GM12878 (cell line): ENCODE results near the gene IQCC. TPM values are rescaled to one million over a fixed set of nuclear protein-coding genes. Genes with fewer than 3 reads are reported as not detected.

Experiments used
- ATAC-seq: fragments of 200-7000 bp; cut with Tn5 transposase; 3 replicates; pipeline ENCODE4 v1.9.1; 2020; ENCODE audit warnings: mild to moderate bottlenecking, moderate library complexity
- BruUV-seq: library from RNA; stranded (reverse); fragments of 400-500 nt; replicated peaks from 2 replicates; lab custom pipeline; 2021; lab: Mats Ljungman, UMichigan
- CTCF ChIA-PET: fragments of 300-600 bp; sonication (Branson Sonifier 250); formaldehyde crosslinking; extraction: SDS; loops from one replicate; lab custom pipeline; 2021; ENCODE audit warnings: inconsistent platforms; lab: Yijun Ruan, JAX
- POLR2A ChIA-PET: fragments of 350-600 bp; formaldehyde crosslinking; extraction: SDS; loops from one replicate; lab custom pipeline; 2021; ENCODE audit warnings: inconsistent platforms; lab: Charles Lee
- RAD21 ChIA-PET: fragments of 300-600 bp; sonication (Branson Sonifier 250); formaldehyde crosslinking; loops from one replicate; lab custom pipeline; 2023; ENCODE audit warnings: antibody characterized with exemption; ENCODE audit not compliant: unreplicated experiment; lab: Charles Lee
- SMC1A ChIA-PET: fragments of 300-600 bp; sonication (Branson Sonifier 250); formaldehyde crosslinking; loops from one replicate; lab custom pipeline; 2023; ENCODE audit not compliant: unreplicated experiment, uncharacterized antibody; lab: Charles Lee
- DNase-seq: peaks from one replicate; pipeline ENCODE4 v3.0.0-alpha.2; 2011; ENCODE audit warnings: low read depth, low spot score
- FAIRE-seq: peaks from 3 replicates; lab custom pipeline; 2011; peaks lifted over from hg19 to GRCh38; lab: Jason Lieb, UNC
- H2AFZ ChIP-seq: 2 replicates; pipeline ENCODE4 v1.6.0; 2011; ENCODE audit warnings: low read depth, low read length, control low read depth; ENCODE audit not compliant: control insufficient read depth
- H3K27ac ChIP-seq: 2 replicates; pipeline ENCODE4 v1.5.1; 2011; ENCODE audit warnings: control low read depth; ENCODE audit not compliant: control insufficient read depth, insufficient read depth
- H3K27me3 ChIP-seq, 2 experiments: replicated peaks in 1 of 2; 2 replicates each; pipeline versions ENCODE4 v1.6.0 to v1.6.1; 2011; ENCODE audit warnings: low read length in 1 of 2; ENCODE audit not compliant: control insufficient read depth in 2 of 2, insufficient read depth in 2 of 2
- H3K36me3 ChIP-seq, 2 experiments: 2 replicates each; pipeline ENCODE4 v1.5.1; 2011; ENCODE audit warnings: low read length in 1 of 2; ENCODE audit not compliant: control insufficient read depth in 2 of 2, insufficient read depth in 2 of 2
- H3K4me1 ChIP-seq: 2 replicates; pipeline ENCODE4 v1.6.1; 2011; ENCODE audit warnings: mild to moderate bottlenecking, low read length, moderate library complexity, mixed read lengths; ENCODE audit not compliant: control insufficient read depth, insufficient read depth
- H3K4me2 ChIP-seq: 2 replicates; pipeline ENCODE4 v1.6.0; 2011; ENCODE audit warnings: control low read depth; ENCODE audit not compliant: control insufficient read depth, insufficient read depth
- H3K4me3 ChIP-seq: fragments of 200-600 bp; sonication (generic); 2 replicates; pipeline ENCODE4 v1.5.1; 2016
- H3K79me2 ChIP-seq: 2 replicates; pipeline ENCODE4 v1.6.0; 2011; ENCODE audit warnings: low read length; ENCODE audit not compliant: control insufficient read depth, insufficient read depth
- H3K9ac ChIP-seq: 2 replicates; pipeline ENCODE4 v1.8.0; 2011; ENCODE audit warnings: low read length, control low read depth, mixed read lengths; ENCODE audit not compliant: control insufficient read depth, insufficient read depth
- H3K9me3 ChIP-seq: replicated peaks from 3 replicates; pipeline ENCODE4 v1.5.1; 2011; ENCODE audit warnings: mild to moderate bottlenecking, low read length; ENCODE audit not compliant: control insufficient read depth, insufficient read depth
- H4K20me1 ChIP-seq: 2 replicates; pipeline ENCODE4 v1.6.0; 2011; ENCODE audit not compliant: control insufficient read depth, insufficient read depth
- CBFB ChIP-seq: IDR thresholded peaks from 2 replicates; pipeline ENCODE4 v1.6.1; 2016; ENCODE audit warnings: antibody characterized with exemption, low read depth
- ELK1 ChIP-seq: IDR thresholded peaks from 2 replicates; pipeline ENCODE4 v1.6.1; 2012; ENCODE audit warnings: low read depth, low read length, improper control_type of control experiment
- NFXL1 ChIP-seq: fragments of 450-650 bp; IDR thresholded peaks from 2 replicates; pipeline ENCODE4 v1.6.1; 2017; ENCODE audit warnings: antibody characterized with exemption, mild to moderate bottlenecking, borderline replicate concordance
- NR2F1 ChIP-seq: fragments of 450-650 bp; conservative IDR thresholded peaks from 2 replicates; pipeline ENCODE4 v1.6.1; 2017; ENCODE audit warnings: mild to moderate bottlenecking
- NRF1 ChIP-seq: conservative IDR thresholded peaks from 2 replicates; pipeline ENCODE4 v1.6.1; 2011; ENCODE audit warnings: mild to moderate bottlenecking, low read depth, low read length, improper control_type of control experiment
- POLR2AphosphoS5 ChIP-seq: IDR thresholded peaks from 2 replicates; pipeline ENCODE4 v1.6.1; 2011; ENCODE audit warnings: mild to moderate bottlenecking, low read length, inconsistent platforms
- USF1 ChIP-seq: IDR thresholded peaks from 2 replicates; pipeline ENCODE4 v1.6.1; 2011; ENCODE audit warnings: borderline replicate concordance, low read depth, mild to moderate bottlenecking, moderate library complexity, mixed read lengths, low read length; ENCODE audit not compliant: insufficient read depth; ENCODE audit errors: extremely low read length
- WGBS: methylation state at CpG from one replicate; pipeline ENCODE4 v1.1.6; 2016; ENCODE audit warnings: low lambda C conversion rate; ENCODE audit not compliant: insufficient replicate concordance, insufficient coverage; ENCODE audit errors: missing lambda C conversion rate; 5-methylcytosine and 5-hydroxymethylcytosine counted together
- in situ Hi-C: fragments of 300-500 bp; cut with MboI; formaldehyde crosslinking; loops from 9 replicates; pipeline ENCODE4 v1.14.3; 2018; ENCODE audit warnings: mixed read lengths
- intact Hi-C: fragments of 100-400 bp; cut with micrococcal nuclease; formaldehyde crosslinking; loops from one replicate; pipeline ENCODE4 v1.14.2; 2022; ENCODE audit not compliant: unreplicated experiment
- polyA plus RNA-seq, 11 experiments: library from polyadenylated mRNA; depleted of rRNA in 4 of 11; unstranded in 6 of 11; stranded (reverse) in 5 of 11; fragments of >200 nt; fragmentation: Nextera tagmentation in 4 of 11; fragmentation: Illumina TruSeq in 1 of 11; extraction: Ambion mirVana in 4 of 11; extraction: Trizol in 1 of 11; gene quantifications; 1 replicate in 1 of 11; 2 replicates in 10 of 11; pipeline versions ENCODE4 v1.2.1 to v1.2.3, GENCODE V29; 2011 to 2016; ENCODE audit warnings: inconsistent platforms in 2 of 11, missing spikeins in 2 of 11, low read depth in 1 of 11
- total RNA-seq, 4 experiments: library from RNA; depleted of rRNA in 3 of 4; stranded (reverse); fragments of >200 nt in 3 of 4; fragmentation: Illumina TruSeq in 1 of 4; extraction: Trizol in 1 of 4; gene quantifications; 2 replicates each; pipeline versions ENCODE4 v1.2.1 to v1.2.3, GENCODE V29; 2013 to 2021
- TF ChIP-seq, protein P1 (sequence below): fragments of 450-650 bp; IDR thresholded peaks from 2 replicates; pipeline ENCODE4 v1.6.1; 2017; ENCODE audit warnings: antibody characterized with exemption, mild to moderate bottlenecking, moderate library complexity
- TF ChIP-seq, protein P2 (sequence below): IDR thresholded peaks from 2 replicates; pipeline ENCODE4 v1.6.1; 2011; ENCODE audit warnings: mild to moderate bottlenecking, low read depth, low read length, moderate library complexity; ENCODE audit not compliant: insufficient replicate concordance

Gene IQCC
- total and polyA plus RNA-seq, 10 of the 15 experiments (the other 5 are each of a cell fraction or from before 2014, with no cell fraction given) = 2.1 to 6.8 (median 4.9) TPM

DNA sequence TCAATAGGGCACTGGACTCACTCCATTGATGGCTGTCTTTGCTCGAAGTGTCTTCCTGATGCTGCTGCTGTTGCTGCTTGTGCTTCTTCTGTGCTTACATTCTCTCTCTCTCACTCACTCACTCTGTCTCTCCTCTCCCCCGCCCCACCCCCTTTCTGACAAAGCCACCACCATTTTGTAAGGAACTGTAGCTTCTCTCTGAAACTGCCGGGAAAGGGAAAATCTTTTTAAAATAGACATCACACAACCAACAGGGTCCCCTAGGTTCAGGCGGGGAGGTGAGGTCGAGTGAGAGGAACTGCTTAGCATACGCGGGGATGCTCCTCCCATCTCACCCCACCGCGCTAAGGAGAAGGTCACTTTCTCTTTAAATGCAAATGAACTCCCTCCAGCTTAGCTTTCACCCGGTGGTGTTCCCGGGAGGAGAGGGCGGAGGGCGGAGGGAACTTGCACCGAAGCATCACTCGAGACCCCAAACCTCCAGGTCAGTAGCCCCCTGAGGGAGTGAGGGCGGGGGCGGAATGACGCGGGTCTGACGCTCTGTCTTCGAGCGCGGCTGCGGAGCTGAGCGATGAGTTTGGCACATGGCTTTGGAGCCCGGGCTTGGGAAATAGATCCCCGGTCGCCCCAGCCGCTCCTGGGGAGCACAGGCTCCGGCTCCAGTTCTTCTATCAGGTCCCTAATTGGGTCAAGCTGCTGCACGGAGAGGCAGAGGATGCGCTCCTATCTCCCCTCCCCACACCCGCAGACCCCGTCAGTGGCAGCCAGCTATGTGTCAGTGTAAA, 5.1 kb upstream of the IQCC start, which contains the start of gene CCDC28B (continued):
- TF ChIP-seq, protein P1, sequence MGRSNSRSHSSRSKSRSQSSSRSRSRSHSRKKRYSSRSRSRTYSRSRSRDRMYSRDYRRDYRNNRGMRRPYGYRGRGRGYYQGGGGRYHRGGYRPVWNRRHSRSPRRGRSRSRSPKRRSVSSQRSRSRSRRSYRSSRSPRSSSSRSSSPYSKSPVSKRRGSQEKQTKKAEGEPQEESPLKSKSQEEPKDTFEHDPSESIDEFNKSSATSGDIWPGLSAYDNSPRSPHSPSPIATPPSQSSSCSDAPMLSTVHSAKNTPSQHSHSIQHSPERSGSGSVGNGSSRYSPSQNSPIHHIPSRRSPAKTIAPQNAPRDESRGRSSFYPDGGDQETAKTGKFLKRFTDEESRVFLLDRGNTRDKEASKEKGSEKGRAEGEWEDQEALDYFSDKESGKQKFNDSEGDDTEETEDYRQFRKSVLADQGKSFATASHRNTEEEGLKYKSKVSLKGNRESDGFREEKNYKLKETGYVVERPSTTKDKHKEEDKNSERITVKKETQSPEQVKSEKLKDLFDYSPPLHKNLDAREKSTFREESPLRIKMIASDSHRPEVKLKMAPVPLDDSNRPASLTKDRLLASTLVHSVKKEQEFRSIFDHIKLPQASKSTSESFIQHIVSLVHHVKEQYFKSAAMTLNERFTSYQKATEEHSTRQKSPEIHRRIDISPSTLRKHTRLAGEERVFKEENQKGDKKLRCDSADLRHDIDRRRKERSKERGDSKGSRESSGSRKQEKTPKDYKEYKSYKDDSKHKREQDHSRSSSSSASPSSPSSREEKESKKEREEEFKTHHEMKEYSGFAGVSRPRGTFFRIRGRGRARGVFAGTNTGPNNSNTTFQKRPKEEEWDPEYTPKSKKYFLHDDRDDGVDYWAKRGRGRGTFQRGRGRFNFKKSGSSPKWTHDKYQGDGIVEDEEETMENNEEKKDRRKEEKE = no peak
- TF ChIP-seq NFXL1 (no peak), NRF1 (no peak), CBFB (peak; percentile 3; the same call in 1 of the 2 replicates)

DNA sequence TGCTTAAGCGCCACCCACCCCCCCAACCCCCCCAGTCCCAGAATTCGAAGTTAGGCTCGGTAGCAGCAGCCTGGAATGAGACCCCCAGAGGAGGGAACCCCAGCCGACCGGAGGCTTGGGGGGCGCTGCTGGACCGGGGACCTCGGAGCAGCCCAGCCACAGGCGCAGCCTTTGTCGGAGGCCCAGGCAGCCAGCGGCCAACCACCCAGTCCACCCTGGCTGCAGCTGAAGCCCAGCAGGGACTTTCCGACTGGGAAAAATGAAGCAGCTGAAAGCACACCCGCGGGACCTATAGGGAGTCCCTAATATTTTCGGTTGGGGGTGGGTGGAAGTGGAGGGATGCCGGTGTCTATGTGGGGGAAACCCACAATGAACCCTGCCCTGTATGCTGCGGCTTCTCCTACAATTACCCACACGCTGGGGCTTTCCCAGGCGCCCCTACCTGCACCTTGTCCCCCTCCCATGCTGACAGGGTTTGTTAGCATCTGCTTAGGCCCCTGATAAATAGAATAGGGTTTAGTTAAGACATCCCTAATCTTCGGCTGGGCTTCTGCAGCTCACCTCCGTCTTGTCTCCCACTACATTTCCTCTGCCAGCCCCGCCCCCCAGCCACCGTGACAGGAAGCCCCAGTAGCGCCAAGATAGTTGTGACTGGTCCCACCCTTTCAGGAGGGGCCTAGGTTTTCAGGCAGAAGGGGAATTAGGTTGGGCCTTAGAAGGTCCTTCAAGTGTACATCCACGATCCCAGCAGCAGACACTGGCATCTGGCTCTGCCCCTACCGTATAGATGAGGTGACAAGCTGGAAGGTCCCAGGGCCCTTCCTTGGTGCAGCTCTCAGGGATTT, 4.2 kb upstream of the IQCC start:
- SMC1A ChIA-PET = interaction anchor here (0.6 to 2.4 kb wide), 14 partner anchors 9 to 128 kb away, joined by 3 to 26 read pairs (median 4); partner anchors contain the start of genes TMEM39B and TXLNA
- CTCF ChIA-PET = interaction anchor here (0.8 to 3.7 kb wide), 13 partner anchors 9 to 197 kb away, joined by 3 to 27 read pairs (median 4); partner anchors contain the start of genes KPNA6, MARCKSL1, TMEM39B and TXLNA
- ATAC-seq (peak; percentile 72), DNase-seq (peak; percentile 50), FAIRE-seq (peak; percentile 80)
- H4K20me1 ChIP-seq = no peaks in the 10 kb centered on the region
- no peaks in the 10 kb centered on the region for H3K27me3 ChIP-seq
- peaks cover 23% of the 10 kb centered on the region for H3K79me2 ChIP-seq
- H3K4me2 ChIP-seq = peak overlapping the region; percentile 88
- H3K36me3 ChIP-seq = peaks cover 8 to 11% of the 10 kb centered on the region in 2 experiments
- no TSS peak for BruUV-seq
- peak overlapping the region; percentile 90 for H3K4me3 ChIP-seq
- H3K9ac ChIP-seq = peak overlapping the region; percentile 82
- under 1% methylated on average over 26 of the region's 26 CpGs for WGBS
- in situ Hi-C loops = no loop called here
- H3K4me1 ChIP-seq = peaks cover 17% of the 10 kb centered on the region
- POLR2A ChIA-PET = interaction anchor here (0.5 to 2.8 kb wide), 17 partner anchors 10 to 278 kb away, joined by 3 to 25 read pairs (median 5); partner anchors contain the start of genes HDAC1, KPNA6, MARCKSL1 and PTP4A2
- RAD21 ChIA-PET = interaction anchor here (0.6 to 4.2 kb wide), 14 partner anchors 10 to 193 kb away, joined by 3 to 22 read pairs (median 3); partner anchors contain the start of genes BSDC1, KPNA6, TMEM39B and TXLNA
- no peaks in the 10 kb centered on the region for H3K9me3 ChIP-seq
- H3K27ac ChIP-seq = peak overlapping the region; percentile 89
- peak overlapping the region; percentile 71 for H2AFZ ChIP-seq
- intact Hi-C loops = loop anchor here (2.0 to 5.0 kb wide), 3 partner anchors 20 to 211 kb away; no protein-coding TSS in a partner anchor
- TF ChIP-seq ELK1 (no peak), NR2F1 (peak; percentile 81), POLR2AphosphoS5 (peak; percentile 47; the same call in 1 of the 2 replicates), USF1 (no peak)
- TF ChIP-seq, protein P2, sequence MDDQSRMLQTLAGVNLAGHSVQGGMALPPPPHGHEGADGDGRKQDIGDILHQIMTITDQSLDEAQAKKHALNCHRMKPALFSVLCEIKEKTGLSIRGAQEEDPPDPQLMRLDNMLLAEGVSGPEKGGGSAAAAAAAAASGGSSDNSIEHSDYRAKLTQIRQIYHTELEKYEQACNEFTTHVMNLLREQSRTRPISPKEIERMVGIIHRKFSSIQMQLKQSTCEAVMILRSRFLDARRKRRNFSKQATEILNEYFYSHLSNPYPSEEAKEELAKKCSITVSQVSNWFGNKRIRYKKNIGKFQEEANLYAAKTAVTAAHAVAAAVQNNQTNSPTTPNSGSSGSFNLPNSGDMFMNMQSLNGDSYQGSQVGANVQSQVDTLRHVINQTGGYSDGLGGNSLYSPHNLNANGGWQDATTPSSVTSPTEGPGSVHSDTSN = no peak
